GM08714 (cell line): ENCODE results near the gene ASB1.
"Not testable (repeated sequence)": the region's sequence is repeated elsewhere in the genome, so short reads cannot be mapped to it uniquely, and the experiment has no call there.

Experiments used
- H3K4me3 ChIP-seq: fragments of 200-500 bp; sonication (Bioruptor generic); 2 replicates; pipeline ENCODE4 v1.5.1; 2014; ENCODE audit warnings: mild to moderate bottlenecking, low read length, inconsistent platforms
- ZNF274 ChIP-seq: IDR thresholded peaks from 2 replicates; pipeline ENCODE4 v1.6.1; 2012; ENCODE audit warnings: mild to moderate bottlenecking, low read depth, low read length

The ASB1 gene

DNA sequence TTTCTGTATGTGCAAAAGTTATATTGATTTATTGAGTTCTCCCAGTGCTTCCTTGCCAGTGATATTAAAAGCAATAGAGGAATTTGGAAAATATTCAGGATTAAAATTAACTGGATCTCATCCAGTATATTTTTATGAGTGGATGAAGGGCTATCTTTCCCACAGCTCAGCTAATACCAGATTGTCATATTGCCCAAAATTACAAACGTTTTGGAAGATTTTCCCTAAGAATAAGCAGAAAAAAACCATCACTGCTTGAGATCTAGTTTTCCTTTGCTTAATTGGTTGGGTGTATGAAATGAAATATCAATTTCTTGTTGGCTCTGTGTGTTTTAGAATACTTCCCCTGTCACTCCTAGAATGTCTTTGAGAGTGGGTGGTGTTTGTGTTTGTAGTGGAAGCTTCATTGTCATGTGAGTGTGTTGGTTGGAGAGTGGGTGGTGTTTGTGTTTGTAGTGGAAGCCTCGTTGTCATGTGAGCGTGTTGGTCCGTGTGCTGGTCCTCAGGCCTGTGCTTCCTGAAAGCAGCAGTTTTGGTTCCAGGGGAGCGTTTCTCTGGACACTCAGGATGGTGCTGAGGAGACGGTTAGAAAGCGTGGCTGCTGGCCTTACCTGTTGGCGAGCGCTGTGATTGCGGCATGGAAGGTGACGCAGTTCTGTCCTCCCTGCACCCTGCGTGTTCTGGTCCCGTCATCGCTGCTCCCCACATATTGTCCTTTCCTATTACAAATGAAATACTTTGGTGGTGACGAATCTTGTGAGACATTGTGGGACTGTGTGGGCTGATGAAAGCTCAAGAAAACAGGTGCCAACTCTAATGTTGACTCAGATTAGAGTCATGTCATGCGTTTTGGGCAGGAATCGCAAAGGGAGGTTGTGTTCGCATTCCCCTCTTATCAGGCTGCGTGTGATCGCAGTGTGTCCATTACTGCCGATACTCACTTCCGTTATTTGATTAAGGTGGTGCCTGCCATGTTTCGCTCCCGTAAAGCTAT, 12.4 kb downstream of the ASB1 start:
- no peak for TF ChIP-seq ZNF274
- H3K4me3 ChIP-seq = no peak overlapping the region

DNA sequence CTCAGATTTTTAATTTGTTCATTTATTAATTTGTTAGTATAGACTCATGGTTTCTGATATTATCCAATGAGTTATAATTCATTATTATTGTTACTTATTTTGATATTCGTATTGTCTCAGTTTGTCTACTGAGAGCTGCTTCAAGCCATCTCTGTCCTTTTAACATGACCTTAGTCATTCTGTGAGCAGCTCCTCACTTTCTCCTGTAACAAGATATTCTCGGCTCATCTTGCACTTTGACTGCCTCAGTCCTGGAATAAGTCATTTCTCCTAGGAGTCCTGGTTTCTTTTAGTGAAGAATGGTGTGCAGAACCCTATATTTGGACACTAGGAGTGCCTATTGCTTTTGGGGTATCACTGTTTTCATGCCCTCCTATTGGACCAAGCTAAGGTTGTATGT, 13.2 kb downstream of the ASB1 start:
- H3K4me3 ChIP-seq = no peak overlapping the region
- no peak for TF ChIP-seq ZNF274

DNA sequence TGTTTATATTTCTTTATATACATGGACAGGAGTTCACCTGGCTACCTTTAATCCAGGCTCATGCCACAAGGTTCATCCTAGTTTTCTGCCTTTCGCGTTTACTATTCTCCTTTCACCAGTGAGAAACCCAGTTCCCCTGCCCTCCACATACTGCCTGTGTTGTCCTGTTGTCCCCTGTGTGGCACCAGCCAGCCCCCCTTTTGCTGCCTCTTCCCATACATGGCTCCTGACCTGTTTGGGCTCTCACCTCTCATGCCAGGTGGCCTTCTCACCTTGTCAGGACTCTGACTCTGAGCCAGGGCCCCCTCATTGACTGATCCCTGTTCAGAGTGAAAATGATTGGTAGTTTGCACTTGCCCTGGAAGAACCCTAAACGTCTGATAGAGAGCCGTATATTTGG, 13.6 kb downstream of the ASB1 start:
- no peak for TF ChIP-seq ZNF274
- no peak overlapping the region for H3K4me3 ChIP-seq

DNA sequence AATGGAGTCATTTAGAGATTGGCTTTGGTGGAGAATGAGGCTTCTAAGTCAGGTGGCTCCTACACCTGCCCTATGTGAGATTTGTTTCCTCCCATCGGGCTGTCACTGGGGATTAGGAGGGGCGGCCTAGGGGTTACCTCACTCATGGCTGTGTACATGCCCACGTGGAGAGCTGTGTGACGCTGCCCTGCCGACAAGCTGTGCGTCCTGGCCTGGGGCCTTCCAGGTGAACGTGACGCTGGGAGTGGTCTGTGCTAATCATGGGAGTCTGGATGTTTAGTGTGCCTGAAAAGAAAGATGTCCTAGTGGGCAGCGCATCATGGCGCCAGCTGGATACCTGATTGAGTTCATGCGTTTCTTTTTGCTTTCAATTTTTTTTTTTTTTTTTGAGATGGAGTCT, 14.0 kb downstream of the ASB1 start:
- no peak for TF ChIP-seq ZNF274
- H3K4me3 ChIP-seq = no peak overlapping the region

DNA sequence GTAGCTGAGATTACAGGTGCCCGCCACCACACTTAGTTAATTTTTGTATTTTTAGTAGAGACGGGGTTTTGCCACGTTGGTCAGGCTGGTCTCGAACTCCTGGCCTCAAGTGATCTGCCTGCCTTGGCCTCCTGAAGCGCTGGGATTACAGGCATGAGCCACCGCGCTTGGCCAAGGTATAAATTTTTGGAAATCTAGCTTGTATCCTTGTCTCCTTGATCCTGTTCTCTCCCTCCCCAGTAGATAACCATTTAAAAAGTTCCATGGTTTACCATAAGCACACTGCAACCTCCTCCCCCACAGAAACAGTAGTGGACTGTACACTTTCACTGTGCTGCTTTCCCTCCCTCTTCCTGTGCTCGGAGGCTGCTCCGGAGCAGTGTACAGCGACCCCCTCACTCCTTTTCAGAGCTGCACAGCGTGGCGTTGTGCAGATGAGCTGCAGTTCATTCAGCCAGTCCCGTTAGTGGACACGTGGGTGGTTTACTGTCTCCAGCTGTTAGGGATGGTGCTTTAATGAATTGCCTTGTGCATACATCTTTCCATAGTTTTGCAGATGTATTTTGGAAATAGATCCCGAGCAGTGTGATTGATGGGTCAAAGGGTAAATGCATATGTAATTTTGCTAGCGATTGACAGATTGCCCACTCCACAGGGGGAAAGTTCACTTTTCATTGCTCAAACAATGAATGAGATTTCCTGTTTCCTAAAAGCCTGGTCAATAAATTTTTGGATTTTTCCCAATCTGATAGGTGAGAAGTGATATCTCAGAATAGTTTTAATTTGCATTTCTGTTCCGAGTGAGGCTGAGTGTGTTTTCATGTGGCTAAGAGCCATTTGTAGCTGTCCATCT, 14.8 kb downstream of the ASB1 start:
- TF ChIP-seq ZNF274 = no peak
- no peak overlapping the region for H3K4me3 ChIP-seq

DNA sequence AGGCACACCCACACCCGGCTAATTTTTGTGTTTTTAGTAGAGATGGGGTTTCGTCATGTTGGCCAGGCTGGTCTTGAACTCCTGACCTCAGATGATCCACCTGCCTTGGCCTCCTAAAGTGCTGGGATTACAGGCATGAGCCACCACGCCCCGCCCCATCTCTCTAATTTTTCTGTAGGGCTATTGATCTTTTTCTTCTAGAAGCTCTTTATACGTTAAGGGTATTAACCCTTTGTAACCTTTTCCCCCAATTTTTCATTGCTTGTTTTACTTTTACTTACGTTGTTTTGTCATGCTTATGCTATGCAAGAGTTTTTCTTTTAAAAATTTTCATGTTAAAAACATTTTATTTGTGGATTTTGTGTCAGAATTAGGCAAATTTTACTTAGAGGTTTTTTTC, 15.5 kb downstream of the ASB1 start:
- not testable (repeated sequence) for H3K4me3 ChIP-seq

DNA sequence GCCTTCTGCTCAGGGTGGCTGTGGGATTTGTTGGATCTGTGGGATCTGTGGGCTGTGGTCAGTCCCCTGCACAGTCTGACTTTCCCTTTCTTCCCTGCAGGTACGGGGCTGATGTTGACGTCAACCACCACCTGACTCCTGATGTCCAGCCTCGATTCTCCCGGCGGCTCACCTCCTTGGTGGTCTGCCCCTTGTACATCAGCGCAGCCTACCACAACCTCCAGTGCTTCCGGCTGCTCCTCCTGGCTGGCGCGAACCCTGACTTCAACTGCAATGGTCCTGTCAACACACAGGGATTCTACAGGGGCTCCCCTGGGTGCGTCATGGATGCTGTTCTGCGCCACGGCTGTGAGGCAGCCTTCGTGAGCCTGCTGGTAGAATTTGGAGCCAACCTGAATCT, 17.5 kb downstream of the ASB1 start:
- no peak overlapping the region for H3K4me3 ChIP-seq
- no peak for TF ChIP-seq ZNF274

DNA sequence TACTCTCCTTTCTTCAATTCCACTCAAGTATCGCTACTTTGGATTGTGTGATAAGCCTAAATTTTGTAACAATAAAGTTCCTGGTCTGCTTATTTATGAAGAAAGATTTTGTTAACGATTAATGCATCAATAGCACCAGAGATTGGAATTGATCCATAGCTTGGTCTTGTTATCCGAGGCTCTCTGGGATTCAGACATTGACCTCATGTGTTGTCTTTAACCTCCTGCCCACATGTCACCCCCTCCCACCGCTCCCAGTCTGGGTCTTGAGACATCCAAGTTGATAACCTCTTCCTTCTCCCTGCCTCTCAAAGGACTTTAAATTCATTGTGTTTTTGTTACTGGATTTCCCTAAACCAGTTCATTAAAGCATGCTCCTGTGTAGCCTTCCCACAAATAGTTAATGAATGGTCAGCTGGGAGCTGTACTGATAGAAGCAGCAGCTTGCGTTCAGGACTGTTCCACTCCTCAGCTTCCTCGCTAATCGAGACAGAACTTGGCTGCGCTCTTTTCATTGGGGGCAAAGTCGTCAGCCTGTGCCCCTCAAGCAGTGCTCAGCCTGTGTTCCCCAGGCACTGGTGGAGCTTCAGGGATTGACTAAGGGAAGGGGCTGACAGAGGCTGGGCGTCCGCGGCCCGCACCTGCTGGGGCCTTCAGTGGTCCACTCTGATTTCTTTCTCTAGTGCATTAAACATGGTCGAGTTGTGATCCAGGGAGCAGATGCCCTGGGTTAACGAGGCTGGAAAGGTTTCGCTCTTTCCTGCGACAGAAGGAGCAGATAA, 18.9 kb downstream of the ASB1 start:
- no peak overlapping the region for H3K4me3 ChIP-seq
- no peak for TF ChIP-seq ZNF274

DNA sequence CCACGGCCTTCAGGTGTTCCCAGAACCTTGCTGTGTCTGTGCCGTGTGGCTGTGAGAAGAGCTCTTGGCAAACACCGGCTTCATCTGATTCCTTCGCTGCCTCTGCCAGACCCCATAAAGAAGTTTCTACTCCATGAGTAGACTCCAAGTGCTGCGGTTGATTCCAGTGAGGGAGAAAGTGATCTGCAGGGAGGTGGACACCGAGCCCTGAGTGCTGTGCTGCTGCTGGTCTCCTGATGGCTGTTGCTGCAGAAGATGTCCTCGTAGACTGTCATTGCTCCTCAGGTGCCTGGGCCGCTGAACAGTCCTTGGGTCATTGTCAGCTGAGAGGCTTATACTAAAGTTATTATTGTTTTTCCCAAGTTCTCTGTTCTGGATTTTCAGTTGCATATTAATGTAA, 19.6 kb downstream of the ASB1 start:
- TF ChIP-seq ZNF274 = no peak
- H3K4me3 ChIP-seq = no peak overlapping the region

DNA sequence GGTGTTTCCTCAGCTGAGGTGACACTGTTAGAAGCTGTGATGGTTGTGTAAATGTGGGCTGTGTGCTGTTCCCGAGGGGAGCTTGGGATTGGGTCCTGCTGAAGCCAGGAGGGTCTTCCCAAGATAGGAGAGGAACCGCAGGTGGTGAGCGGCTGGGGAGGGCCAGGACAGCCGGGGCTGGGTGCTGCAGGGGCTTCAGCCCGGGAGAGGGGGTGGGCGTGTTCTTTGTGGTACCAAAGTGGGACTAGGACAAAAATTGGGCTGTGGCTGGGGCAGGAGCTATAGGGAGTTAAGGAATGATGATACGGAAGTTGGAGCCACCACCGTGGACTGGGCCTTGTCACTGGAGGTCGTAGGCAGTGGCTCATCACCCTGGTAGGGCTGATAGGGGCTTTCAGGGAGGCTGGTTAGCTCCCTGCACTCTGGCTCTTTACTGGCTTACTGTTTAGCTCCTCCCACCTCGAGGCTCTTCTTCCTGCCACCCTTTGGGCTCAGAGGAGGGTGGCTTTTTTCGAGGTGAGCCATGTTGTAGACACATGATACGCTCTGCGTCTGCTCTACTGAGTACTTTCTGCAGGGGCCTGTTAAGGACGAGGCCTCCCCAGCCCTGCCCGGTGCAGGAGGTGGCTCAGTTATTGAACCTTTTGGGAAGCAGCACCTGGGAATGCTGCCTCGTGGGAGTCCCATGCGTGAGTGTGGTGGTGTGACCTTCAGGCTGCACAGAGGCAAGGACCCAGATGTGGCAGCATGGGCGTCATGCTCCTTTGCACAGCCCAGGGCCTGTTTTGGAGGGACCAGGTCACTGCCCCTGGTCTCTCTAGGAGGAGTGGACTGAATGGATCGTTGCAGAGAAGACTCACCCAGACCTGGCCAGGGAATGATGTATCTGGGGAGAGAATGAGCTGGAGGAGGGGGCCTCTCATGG, 21.6 kb downstream of the ASB1 start:
- TF ChIP-seq ZNF274 = no peak
- no peak overlapping the region for H3K4me3 ChIP-seq

DNA sequence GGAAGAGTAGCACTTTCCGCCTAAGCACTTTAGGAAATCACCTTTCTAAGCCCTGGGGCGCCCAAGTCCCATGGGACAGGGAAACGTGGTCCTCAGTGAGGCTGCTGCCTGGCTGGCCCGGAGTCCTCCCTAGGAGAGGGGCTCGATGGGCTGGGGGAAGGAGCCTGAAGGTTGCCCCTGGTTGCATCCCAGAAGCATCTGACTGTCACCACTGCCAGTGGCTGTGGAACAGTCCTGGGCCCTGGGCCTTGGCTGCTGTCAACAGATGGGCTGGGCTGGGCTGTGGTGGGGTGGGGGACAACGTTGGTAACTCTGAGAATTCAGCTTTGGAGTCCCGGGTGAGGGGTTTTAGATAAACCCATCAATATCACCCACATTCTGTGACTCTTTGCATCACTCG, 22.5 kb downstream of the ASB1 start:
- H3K4me3 ChIP-seq = no peak overlapping the region
- no peak for TF ChIP-seq ZNF274

DNA sequence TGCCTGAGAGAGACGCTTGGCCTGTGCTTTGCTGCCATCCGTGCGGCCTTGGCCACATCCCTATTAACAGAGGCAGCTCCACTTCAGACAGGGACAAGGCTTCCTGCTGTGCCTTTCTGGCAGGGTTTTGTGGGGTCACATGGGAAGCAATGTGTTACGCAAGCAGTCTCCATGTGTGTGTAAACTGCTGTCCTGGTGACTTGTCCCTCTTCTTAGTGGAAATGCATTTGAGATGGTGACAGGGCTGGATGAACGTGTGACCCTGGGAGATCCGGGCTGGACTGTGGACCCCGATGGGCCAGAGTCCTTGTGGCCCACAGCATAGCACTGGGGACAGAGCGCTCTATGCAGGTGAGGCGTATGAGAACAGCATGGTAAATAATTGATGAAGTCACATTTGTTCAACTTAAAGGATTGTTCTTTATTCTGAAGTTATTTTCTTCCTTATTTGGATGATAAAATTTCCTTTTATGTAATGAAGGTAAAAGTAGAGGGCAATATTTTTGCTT, 23.2 kb downstream of the ASB1 start:
- no peak overlapping the region for H3K4me3 ChIP-seq
- no peak for TF ChIP-seq ZNF274

DNA sequence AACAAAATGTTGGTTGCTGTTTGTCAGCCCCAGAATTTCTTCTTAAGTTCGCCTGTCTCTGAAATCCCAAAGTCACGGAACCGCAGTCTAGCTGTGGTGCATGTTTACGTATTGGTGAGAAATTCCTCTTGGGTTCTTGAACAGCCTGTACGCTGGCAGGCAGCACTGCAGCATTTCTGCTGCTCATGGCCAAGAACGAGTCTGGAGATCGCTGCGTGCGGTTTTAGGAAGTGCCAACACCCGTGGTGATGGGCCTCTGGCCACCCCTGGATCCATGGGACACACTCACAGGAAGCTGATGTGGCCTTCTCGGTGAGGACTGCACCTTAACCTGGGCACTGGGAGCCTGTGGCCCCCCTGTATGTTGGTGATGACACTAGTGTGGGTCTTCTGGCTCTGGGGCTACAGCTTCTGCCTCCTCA, 23.7 kb downstream of the ASB1 start:
- no peak for TF ChIP-seq ZNF274
- no peak overlapping the region for H3K4me3 ChIP-seq
